DND-41 (cell line): ENCODE data around the gene TMEM185B.

Experiments
- ATAC-seq: fragments of 200-7000 bp; cut with Tn5 transposase; 3 replicates; pipeline ENCODE4 v1.9.1; 2021; ENCODE audit warnings: low read depth; ENCODE audit not compliant: insufficient read depth
- DNase-seq: peaks from one replicate; pipeline ENCODE4 v3.0.0-alpha.2; 2020
- H2AFZ ChIP-seq: 2 replicates; pipeline ENCODE4 v1.6.0; 2012; ENCODE audit warnings: low read depth, low read length
- H3K27ac ChIP-seq: 2 replicates; pipeline ENCODE4 v1.5.1; 2012; ENCODE audit warnings: low read length, inconsistent platforms
- H3K27me3 ChIP-seq: fragments of 200-600 bp; sonication (generic); 2 replicates; pipeline ENCODE4 v1.6.0; 2012; ENCODE audit warnings: low read length, mild to moderate bottlenecking, inconsistent platforms; ENCODE audit not compliant: insufficient read depth, poor library complexity
- H3K36me3 ChIP-seq: 2 replicates; pipeline ENCODE4 v1.5.1; 2012; ENCODE audit warnings: low read length, inconsistent platforms; ENCODE audit not compliant: insufficient read depth
- H3K4me1 ChIP-seq: 2 replicates; pipeline ENCODE4 v1.5.1; 2012; ENCODE audit warnings: mild to moderate bottlenecking, low read length; ENCODE audit not compliant: insufficient read depth
- H3K4me2 ChIP-seq: 2 replicates; pipeline ENCODE4 v1.6.0; 2012; ENCODE audit warnings: mild to moderate bottlenecking, moderate library complexity, low read length, inconsistent platforms; ENCODE audit not compliant: insufficient read depth
- H3K4me3 ChIP-seq, 2 experiments: fragments of 200-600 bp in 1 of 2; shearing (Covaris generic) in 1 of 2; 2 replicates each; pipeline ENCODE4 v1.5.1; 2012 to 2016; ENCODE audit warnings: inconsistent platforms in 2 of 2, low read length in 2 of 2, mild to moderate bottlenecking in 2 of 2, low read depth in 1 of 2, moderate library complexity in 1 of 2
- H3K79me2 ChIP-seq: 2 replicates; pipeline ENCODE4 v1.6.0; 2012; ENCODE audit warnings: low read length, inconsistent platforms; ENCODE audit not compliant: insufficient read depth
- H3K9ac ChIP-seq: 2 replicates; pipeline ENCODE4 v1.6.0; 2012; ENCODE audit warnings: low read depth, mild to moderate bottlenecking, inconsistent platforms, low read length, moderate library complexity
- H3K9me3 ChIP-seq: 2 replicates; pipeline ENCODE4 v1.5.1; 2012; ENCODE audit warnings: low read length, moderate library complexity, mild to moderate bottlenecking, inconsistent platforms; ENCODE audit not compliant: insufficient read depth, severe bottlenecking
- H4K20me1 ChIP-seq: 2 replicates; pipeline ENCODE4 v1.6.0; 2012; ENCODE audit warnings: low read length; ENCODE audit not compliant: insufficient read depth
- EZH2 ChIP-seq: IDR thresholded peaks from 3 replicates; pipeline ENCODE4 v1.6.1; 2012; ENCODE audit warnings: borderline replicate concordance, low read depth, mild to moderate bottlenecking, moderate library complexity, low read length, inconsistent platforms; ENCODE audit not compliant: severe bottlenecking
- TF ChIP-seq, protein P1 (sequence below): IDR thresholded peaks from 2 replicates; pipeline ENCODE4 v1.5.1; 2012; ENCODE audit warnings: borderline replicate concordance, low read length, moderate library complexity, mild to moderate bottlenecking; ENCODE audit not compliant: poor library complexity, severe bottlenecking; ENCODE audit errors: extremely low read depth

The TMEM185B gene

DNA sequence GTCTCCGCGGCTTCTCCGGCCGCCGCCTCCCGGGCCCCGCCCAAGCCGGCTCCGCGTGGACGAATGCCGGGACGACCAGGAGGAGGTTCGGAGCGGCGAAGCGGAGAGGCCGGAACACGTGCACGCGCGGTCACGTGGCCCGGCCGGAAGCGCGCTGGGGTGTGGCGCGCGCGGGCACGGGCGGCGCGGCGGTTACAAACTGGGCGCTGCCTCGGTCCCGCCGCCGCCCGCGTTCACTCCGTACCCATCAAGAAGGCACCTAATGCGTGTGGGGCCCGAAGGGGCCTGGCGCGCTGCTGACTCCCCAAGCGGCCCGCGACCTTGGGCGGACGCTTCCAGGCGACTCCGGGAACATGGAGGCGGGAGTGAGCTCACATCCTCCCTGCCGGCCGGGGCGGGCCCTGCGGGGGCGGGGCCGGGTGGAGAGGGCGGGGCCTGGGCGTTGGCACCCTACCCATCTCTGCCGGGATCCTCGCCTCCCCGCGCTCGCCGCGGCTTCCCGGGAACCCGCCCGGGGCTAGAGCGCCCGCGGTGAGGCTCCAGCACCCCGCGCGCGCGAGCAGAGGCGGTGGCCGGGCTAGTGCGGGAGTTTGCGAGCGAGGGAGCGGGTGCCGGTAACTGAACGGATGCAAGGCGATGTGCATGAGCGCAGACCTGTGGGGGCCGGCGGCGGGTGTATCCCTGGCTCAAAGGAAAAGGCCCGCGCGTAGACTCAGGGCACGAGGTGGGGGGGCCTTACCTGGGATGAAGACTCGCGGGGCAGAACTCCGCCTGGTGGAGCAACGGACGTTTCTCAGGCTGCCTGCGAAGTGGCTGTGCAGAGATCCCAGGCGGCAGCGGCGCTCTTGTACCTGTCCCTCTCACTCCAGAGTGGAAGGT, at the start of gene TMEM185B:
TSS of gene TMEM185B (minus strand) at position 367 of the 879 bp plus-strand sequence. CDS start 424 bp downstream, outside the sequence.
- TF ChIP-seq EZH2: no peak
- TF ChIP-seq, protein P1, sequence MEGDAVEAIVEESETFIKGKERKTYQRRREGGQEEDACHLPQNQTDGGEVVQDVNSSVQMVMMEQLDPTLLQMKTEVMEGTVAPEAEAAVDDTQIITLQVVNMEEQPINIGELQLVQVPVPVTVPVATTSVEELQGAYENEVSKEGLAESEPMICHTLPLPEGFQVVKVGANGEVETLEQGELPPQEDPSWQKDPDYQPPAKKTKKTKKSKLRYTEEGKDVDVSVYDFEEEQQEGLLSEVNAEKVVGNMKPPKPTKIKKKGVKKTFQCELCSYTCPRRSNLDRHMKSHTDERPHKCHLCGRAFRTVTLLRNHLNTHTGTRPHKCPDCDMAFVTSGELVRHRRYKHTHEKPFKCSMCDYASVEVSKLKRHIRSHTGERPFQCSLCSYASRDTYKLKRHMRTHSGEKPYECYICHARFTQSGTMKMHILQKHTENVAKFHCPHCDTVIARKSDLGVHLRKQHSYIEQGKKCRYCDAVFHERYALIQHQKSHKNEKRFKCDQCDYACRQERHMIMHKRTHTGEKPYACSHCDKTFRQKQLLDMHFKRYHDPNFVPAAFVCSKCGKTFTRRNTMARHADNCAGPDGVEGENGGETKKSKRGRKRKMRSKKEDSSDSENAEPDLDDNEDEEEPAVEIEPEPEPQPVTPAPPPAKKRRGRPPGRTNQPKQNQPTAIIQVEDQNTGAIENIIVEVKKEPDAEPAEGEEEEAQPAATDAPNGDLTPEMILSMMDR: peak; percentile 36
- Histone ChIP-seq H4K20me1 (peaks cover 21% of the 10 kb centered on the region), H3K9ac (peak within 1 kb of the TSS; percentile 70), H3K4me2 (peak within 1 kb of the TSS; percentile 90), H3K27me3 (no peaks in the 10 kb centered on the region), H3K4me3 (peak within 1 kb of the TSS; percentile 47 to 65), H3K4me1 (peaks cover 65% of the 10 kb centered on the region), H3K36me3 (peaks cover 44% of the 10 kb centered on the region), H3K79me2 (peaks cover 56% of the 10 kb centered on the region), H3K27ac (peak within 1 kb of the TSS; percentile 93), H3K9me3 (no peaks in the 10 kb centered on the region), H2AFZ (peak within 1 kb of the TSS; percentile 73)
- DNase-seq (peak; percentile 95), ATAC-seq (peak; percentile 90)

DNA sequence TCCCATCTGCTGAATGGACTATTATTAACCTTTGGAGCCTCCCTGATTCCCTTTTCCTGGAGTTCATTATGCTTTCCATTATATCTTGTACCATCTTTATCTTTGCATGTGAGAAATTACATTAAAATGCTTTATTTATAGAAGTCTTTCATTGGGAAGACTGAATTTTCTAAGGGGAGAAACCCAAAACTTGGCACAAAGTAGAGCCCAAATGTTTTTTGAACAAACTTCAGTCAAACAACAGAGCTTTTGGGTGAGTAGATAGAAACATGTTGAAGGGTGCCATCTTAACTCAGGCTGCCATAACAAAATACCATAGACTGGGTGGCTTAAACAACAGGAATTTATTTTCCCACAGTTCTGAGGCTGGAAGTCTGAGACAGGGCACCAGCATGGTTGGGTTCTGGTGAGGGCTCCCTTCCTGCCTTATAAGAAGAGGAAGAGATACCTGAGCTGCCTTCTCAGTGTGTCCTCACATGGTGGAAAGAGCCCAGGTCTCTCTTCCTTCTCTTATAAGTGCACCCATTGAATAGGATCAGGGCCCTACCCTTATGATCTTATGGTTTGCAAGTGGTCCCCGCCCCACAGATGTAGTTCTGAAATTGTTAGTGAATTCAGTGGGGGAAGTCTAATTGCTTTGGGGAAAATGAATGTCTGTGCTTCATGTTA, 48.6 kb upstream of the TMEM185B start:
- H3K27me3 ChIP-seq: no peaks in the 10 kb centered on the region
- no peaks in the 10 kb centered on the region for H3K36me3 ChIP-seq
- H3K27ac ChIP-seq: no peak overlapping the region
- H3K4me2 ChIP-seq: no peak overlapping the region
- H4K20me1 ChIP-seq: no peaks in the 10 kb centered on the region
- no peak overlapping the region for H3K4me3 ChIP-seq
- ATAC-seq (no peak), DNase-seq (no peak)
- H3K9me3 ChIP-seq: peaks cover 23% of the 10 kb centered on the region
- H3K9ac ChIP-seq: no peak overlapping the region
- TF ChIP-seq, protein P1: no peak
- TF ChIP-seq EZH2: no peak
- H2AFZ ChIP-seq: no peak overlapping the region
- no peaks in the 10 kb centered on the region for H3K4me1 ChIP-seq
- peaks cover 2% of the 10 kb centered on the region; the same call in 1 of the 2 replicates for H3K79me2 ChIP-seq

DNA sequence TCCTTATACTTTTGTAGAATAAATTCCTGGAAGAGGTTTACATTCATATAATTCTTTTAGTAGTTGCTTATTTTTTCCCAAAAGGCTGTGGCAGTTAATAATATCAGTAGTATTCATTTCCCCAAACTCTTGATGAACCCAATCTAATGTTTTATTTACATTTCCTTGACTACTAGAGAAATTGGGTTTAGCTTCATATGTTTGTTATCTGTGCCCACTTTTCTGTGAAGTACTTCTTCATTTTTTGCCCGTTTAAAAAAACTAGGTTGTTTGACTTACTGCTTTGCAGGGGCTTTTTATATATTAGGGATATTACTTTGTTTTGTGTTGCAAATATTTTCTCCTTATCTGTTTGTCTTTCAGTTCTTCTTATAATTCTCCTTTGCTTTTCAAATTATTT, 46.6 kb upstream of the TMEM185B start:
- H3K9ac ChIP-seq: no peak overlapping the region
- DNase-seq (no peak), ATAC-seq (no peak)

More for the DNA sequence above, 46.6 kb upstream of the TMEM185B start:
- Histone ChIP-seq H3K4me1 (no peaks in the 10 kb centered on the region), H2AFZ (no peak overlapping the region), H3K27ac (no peak overlapping the region), H3K4me3 (no peak overlapping the region), H3K4me2 (no peak overlapping the region), H4K20me1 (no peaks in the 10 kb centered on the region), H3K27me3 (no peaks in the 10 kb centered on the region), H3K9me3 (peaks cover 10% of the 10 kb centered on the region), H3K36me3 (no peaks in the 10 kb centered on the region), H3K79me2 (peaks cover 3% of the 10 kb centered on the region; the same call in 1 of the 2 replicates)
- TF ChIP-seq, protein P1: no peak
- no peak for TF ChIP-seq EZH2
